HCT116 (cell line): ENCODE results near the gene INTS1. TPM values are rescaled to one million over a fixed set of nuclear protein-coding genes. Genes with fewer than 3 reads are reported as not detected.

Experiments
- YY1 ChIP-seq: IDR thresholded peaks from 2 replicates; pipeline ENCODE4 v1.6.1; 2011; ENCODE audit warnings: low read length, low read depth, moderate library complexity, mild to moderate bottlenecking; ENCODE audit not compliant: insufficient replicate concordance; ENCODE audit errors: extremely low read depth
- total RNA-seq: library from RNA; stranded (reverse); gene quantifications from one replicate; pipeline ENCODE4 v1.2.1, GENCODE V29; 2021; ENCODE audit not compliant: unreplicated experiment

Gene INTS1
- total RNA-seq, 1 experiment from 2014 or later, result 167 TPM

DNA sequence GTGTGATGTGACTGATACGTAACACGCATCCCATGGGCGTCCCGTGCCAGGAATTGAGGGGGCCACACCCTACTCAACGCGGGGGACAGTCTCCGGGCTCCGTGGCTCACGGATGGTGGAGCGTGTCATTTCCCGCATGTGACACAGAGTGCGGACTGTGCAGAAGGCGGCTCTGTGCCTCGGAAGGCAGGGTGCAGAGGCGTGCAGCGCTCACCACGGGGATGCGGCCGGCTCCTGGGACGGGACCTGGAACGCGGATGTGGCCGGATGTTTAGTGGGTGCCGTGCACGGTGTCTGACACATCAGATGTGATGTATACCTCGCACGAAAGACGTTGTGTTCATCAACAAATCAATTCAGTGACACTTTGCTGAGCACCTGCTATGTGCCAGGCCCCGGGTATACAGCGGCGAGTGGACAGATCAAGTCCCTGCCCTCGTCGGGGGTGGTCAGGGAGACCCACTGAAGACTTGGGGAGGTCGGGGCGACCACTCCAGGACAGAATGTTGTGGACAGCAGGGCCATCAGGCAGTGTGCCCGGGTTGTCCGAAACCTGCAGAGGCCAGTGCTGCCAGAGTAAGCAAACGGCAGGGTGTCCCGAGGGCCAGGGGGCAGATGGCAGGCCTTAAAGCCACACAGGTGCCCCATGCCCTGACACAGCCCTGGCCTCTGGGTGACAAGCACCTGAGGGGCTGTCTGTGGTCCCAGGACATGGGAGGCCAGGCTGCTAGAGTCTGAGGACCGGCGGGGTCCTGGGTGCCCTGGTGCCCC, 83.0 kb downstream of the INTS1 start (continued):
- TF ChIP-seq YY1, result no peak

Other genes starting within 250 kb of the INTS1 start
- gene MICALL2, start 44.9 kb downstream of the INTS1 start, total RNA-seq, result 60.7 TPM
- 56.3 TPM for gene MAFK, start 26.3 kb upstream of the INTS1 start, total RNA-seq
- 34.8 TPM for gene TMEM184A, start 51.8 kb upstream of the INTS1 start, total RNA-seq
- gene PSMG3, start 65.6 kb upstream of the INTS1 start, total RNA-seq, result 60.9 TPM
- gene ELFN1, start 165.9 kb upstream of the INTS1 start, total RNA-seq, result 4.4 TPM